ENCODE data around the gene INPP4B.
"Not testable (repeated sequence)": the region's sequence is repeated elsewhere in the genome, so short reads cannot be mapped to it uniquely, and the experiment has no call there.

Gene INPP4B

GRCh38 chr4:142671516-142671915, 174.6 kb downstream of the INPP4B start:
- no peak for DNase-seq

GRCh38 chr4:142663828-142664227, 182.3 kb downstream of the INPP4B start:
- no peak for DNase-seq

GRCh38 chr4:142660728-142661127, 185.4 kb downstream of the INPP4B start:
- no peak for DNase-seq

- DNase-seq = peak; percentile 16
Observed at GRCh38 chr4:142656178-142656577, 189.9 kb downstream of the INPP4B start.

GRCh38 chr4:142648378-142648777, 197.7 kb downstream of the INPP4B start:
- no peak for DNase-seq

- DNase-seq = peak; percentile 41
Observed at GRCh38 chr4:142645475-142646108, 200.5 kb downstream of the INPP4B start.

- not testable (repeated sequence) for DNase-seq
Observed at GRCh38 chr4:142644628-142645027, 201.5 kb downstream of the INPP4B start.

GRCh38 chr4:142637614-142638013, 208.5 kb downstream of the INPP4B start:
- no peak for DNase-seq

- DNase-seq = no peak
Observed at GRCh38 chr4:142631836-142632235, 214.3 kb downstream of the INPP4B start.

- no peak for DNase-seq
Observed at GRCh38 chr4:142615324-142615665, 230.8 kb downstream of the INPP4B start.

GRCh38 chr4:142614621-142615323, 231.3 kb downstream of the INPP4B start:
- DNase-seq = no peak

- DNase-seq = no peak
Observed at GRCh38 chr4:142607976-142608375, 238.1 kb downstream of the INPP4B start.

- DNase-seq = no peak
Observed at GRCh38 chr4:142600952-142601351, 245.1 kb downstream of the INPP4B start.

- no peak for DNase-seq
Observed at GRCh38 chr4:142598132-142598531, 248.0 kb downstream of the INPP4B start.

GRCh38 chr4:142596595-142596994, 249.5 kb downstream of the INPP4B start:
- no peak for DNase-seq

GRCh38 chr4:142596121-142596520, 250.0 kb downstream of the INPP4B start:
- DNase-seq = no peak

- no peak for DNase-seq
Observed at GRCh38 chr4:142595222-142595871, 250.8 kb downstream of the INPP4B start.

- DNase-seq = no peak
Observed at GRCh38 chr4:142585411-142585810, 260.7 kb downstream of the INPP4B start.

- DNase-seq = no peak
Observed at GRCh38 chr4:142583708-142584107, 262.4 kb downstream of the INPP4B start.

GRCh38 chr4:142582340-142582739, 263.8 kb downstream of the INPP4B start:
- DNase-seq = no peak

GRCh38 chr4:142581881-142582280, 264.2 kb downstream of the INPP4B start:
- no peak for DNase-seq

GRCh38 chr4:142579443-142579842, 266.7 kb downstream of the INPP4B start:
- no peak for DNase-seq

GRCh38 chr4:142574306-142574705, 271.8 kb downstream of the INPP4B start:
- DNase-seq = no peak

GRCh38 chr4:142572071-142572470, 274.0 kb downstream of the INPP4B start:
- no peak for DNase-seq
